HEK293 (cell line): ENCODE data around the gene NBPF3.

Experiments
- CTCF ChIA-PET: fragments of 350-600 bp; formaldehyde crosslinking; extraction: SDS; loops from one replicate; lab custom pipeline; 2021; ENCODE audit warnings: antibody characterized with exemption; lab: Yijun Ruan, JAX
- POLR2A ChIA-PET: fragments of 300-600 bp; formaldehyde crosslinking; extraction: SDS; loops from one replicate; lab custom pipeline; 2020; ENCODE audit warnings: antibody characterized with exemption, inconsistent platforms; lab: Yijun Ruan, JAX
- H3K27ac ChIP-seq: fragments of 200-500 bp; sonication (Bioruptor generic); 2 replicates; pipeline ENCODE4 v1.5.1; 2014; ENCODE audit warnings: low read depth, low read length, control low read depth, inconsistent platforms; ENCODE audit errors: extremely low read depth
- H3K36me3 ChIP-seq, 2 experiments: fragments of 200-500 bp in 1 of 2; sonication (Bioruptor generic) in 1 of 2; 1 replicate in 1 of 2; 2 replicates in 1 of 2; pipeline ENCODE4 v1.5.1; 2014 to 2017; ENCODE audit warnings: inconsistent platforms in 2 of 2, low read length in 2 of 2; ENCODE audit not compliant: control insufficient read depth in 2 of 2, insufficient read depth in 1 of 2
- H3K4me1 ChIP-seq: fragments of 200-500 bp; sonication (Bioruptor generic); 2 replicates; pipeline ENCODE4 v1.5.1; 2014; ENCODE audit warnings: mild to moderate bottlenecking, low read length, inconsistent platforms; ENCODE audit not compliant: control insufficient read depth, insufficient read depth
- H3K4me3 ChIP-seq: 2 replicates; pipeline ENCODE4 v1.5.1; 2011; ENCODE audit warnings: low read depth, mild to moderate bottlenecking, control low read depth, low read length, moderate library complexity
- H3K9me3 ChIP-seq: fragments of 200-500 bp; sonication (Bioruptor generic); 2 replicates; pipeline ENCODE4 v1.5.1; 2014; ENCODE audit warnings: low read depth, low read length, inconsistent platforms; ENCODE audit not compliant: control insufficient read depth, insufficient read depth
- KLF10 ChIP-seq: fragments of 450-650 bp; IDR thresholded peaks from 2 replicates; pipeline ENCODE4 v1.5.1; 2018; ENCODE audit warnings: missing biosample characterization, mild to moderate bottlenecking, missing genetic modification characterization
- SCRT1 ChIP-seq: fragments of 450-650 bp; formaldehyde crosslinking; IDR thresholded peaks from 2 replicates; pipeline ENCODE4 v1.5.1; 2016; ENCODE audit warnings: missing biosample characterization, missing genetic modification characterization, borderline replicate concordance
- TRIM28 ChIP-seq: IDR thresholded peaks from 2 replicates; pipeline ENCODE4 v1.6.1; 2011; ENCODE audit warnings: low read length, control low read depth, borderline replicate concordance
- ZIC2 ChIP-seq: fragments of 450-650 bp; formaldehyde crosslinking; IDR thresholded peaks from 2 replicates; pipeline ENCODE4 v1.5.1; 2016; ENCODE audit warnings: missing biosample characterization, missing genetic modification characterization
- ZNF138 ChIP-seq: fragments of 450-650 bp; formaldehyde crosslinking; IDR thresholded peaks from 2 replicates; pipeline ENCODE4 v1.5.1; 2016; ENCODE audit warnings: missing biosample characterization, missing genetic modification characterization, borderline replicate concordance
- ZNF302 ChIP-seq: fragments of 450-650 bp; formaldehyde crosslinking; IDR thresholded peaks from 2 replicates; pipeline ENCODE4 v1.5.1; 2016; ENCODE audit warnings: missing biosample characterization, missing genetic modification characterization, low read depth
- ZNF354C ChIP-seq: fragments of 450-650 bp; formaldehyde crosslinking; IDR thresholded peaks from 2 replicates; pipeline ENCODE4 v1.5.1; 2016; ENCODE audit warnings: missing biosample characterization, missing genetic modification characterization, low read depth, borderline replicate concordance
- ZNF510 ChIP-seq: fragments of 450-650 bp; formaldehyde crosslinking; IDR thresholded peaks from 2 replicates; pipeline ENCODE4 v1.5.1; 2018; ENCODE audit warnings: mild to moderate bottlenecking, missing genetic modification characterization, missing biosample characterization; ENCODE audit not compliant: insufficient replicate concordance
- ZNF530 ChIP-seq: fragments of 450-650 bp; formaldehyde crosslinking; IDR thresholded peaks from 2 replicates; pipeline ENCODE4 v1.5.1; 2016; ENCODE audit warnings: low read depth, missing biosample characterization, missing genetic modification characterization
- ZSCAN16 ChIP-seq: fragments of 450-650 bp; formaldehyde crosslinking; IDR thresholded peaks from 2 replicates; pipeline ENCODE4 v1.5.1; 2016; ENCODE audit warnings: missing biosample characterization, missing genetic modification characterization
- TF ChIP-seq, protein P1 (sequence below): fragments of 450-650 bp; formaldehyde crosslinking; IDR thresholded peaks from 2 replicates; pipeline ENCODE4 v1.5.1; 2016; ENCODE audit warnings: missing biosample characterization, missing genetic modification characterization, borderline replicate concordance
- TF ChIP-seq, protein P2 (sequence below): fragments of 450-650 bp; formaldehyde crosslinking; IDR thresholded peaks from 2 replicates; pipeline ENCODE4 v1.5.1; 2016; ENCODE audit warnings: missing biosample characterization, missing genetic modification characterization
- TF ChIP-seq, protein P3 (sequence below): fragments of 450-650 bp; formaldehyde crosslinking; IDR thresholded peaks from 2 replicates; pipeline ENCODE4 v1.5.1; 2016; ENCODE audit warnings: missing biosample characterization, missing genetic modification characterization
- TF ChIP-seq, protein P4 (sequence below): fragments of 450-650 bp; formaldehyde crosslinking; IDR thresholded peaks from 2 replicates; pipeline ENCODE4 v1.5.1; 2016; ENCODE audit warnings: missing biosample characterization, missing genetic modification characterization

Gene NBPF3

DNA sequence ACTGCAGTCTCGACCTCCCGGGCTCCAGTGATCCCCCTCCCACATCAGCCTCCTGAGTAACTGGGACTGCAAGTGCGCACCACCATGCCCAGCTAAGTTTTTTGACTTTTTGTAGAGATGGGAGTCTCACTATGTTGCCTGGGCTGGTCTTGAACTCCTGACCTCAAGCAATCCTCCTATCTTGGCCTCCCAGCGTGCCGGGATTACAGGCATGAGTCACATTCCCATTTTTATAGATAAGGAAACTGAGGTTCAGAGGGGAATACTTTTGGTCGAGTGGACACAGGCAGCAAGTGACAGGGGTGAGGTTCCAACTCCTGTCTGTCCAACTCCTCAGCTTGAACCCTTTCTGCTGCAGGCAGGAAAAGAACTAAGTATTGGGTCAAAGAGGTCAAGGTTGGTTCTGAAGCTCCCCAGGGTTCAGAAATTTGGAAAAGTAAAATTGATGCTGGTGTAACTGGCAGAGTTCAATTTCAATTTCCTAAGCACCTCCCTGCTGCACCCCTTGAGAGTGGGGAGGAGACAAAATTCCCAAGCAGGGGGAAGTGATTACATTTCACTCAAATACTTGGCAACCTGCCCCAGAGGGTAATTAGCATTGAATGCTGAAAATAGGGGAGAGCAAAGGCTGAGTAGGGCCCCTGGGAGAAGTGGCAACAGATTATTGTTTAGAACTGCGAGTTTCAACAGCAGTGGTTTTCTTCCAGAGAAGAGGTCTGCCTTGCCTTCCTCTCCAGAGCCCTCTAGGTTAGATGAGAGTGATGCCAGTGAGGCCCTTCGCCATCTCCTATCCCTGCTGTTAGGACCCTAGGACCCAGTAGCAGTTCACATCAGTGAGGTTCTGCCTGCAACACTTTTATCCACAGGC is 51.8 kb downstream of the NBPF3 start (continued):
- TF ChIP-seq, protein P1, sequence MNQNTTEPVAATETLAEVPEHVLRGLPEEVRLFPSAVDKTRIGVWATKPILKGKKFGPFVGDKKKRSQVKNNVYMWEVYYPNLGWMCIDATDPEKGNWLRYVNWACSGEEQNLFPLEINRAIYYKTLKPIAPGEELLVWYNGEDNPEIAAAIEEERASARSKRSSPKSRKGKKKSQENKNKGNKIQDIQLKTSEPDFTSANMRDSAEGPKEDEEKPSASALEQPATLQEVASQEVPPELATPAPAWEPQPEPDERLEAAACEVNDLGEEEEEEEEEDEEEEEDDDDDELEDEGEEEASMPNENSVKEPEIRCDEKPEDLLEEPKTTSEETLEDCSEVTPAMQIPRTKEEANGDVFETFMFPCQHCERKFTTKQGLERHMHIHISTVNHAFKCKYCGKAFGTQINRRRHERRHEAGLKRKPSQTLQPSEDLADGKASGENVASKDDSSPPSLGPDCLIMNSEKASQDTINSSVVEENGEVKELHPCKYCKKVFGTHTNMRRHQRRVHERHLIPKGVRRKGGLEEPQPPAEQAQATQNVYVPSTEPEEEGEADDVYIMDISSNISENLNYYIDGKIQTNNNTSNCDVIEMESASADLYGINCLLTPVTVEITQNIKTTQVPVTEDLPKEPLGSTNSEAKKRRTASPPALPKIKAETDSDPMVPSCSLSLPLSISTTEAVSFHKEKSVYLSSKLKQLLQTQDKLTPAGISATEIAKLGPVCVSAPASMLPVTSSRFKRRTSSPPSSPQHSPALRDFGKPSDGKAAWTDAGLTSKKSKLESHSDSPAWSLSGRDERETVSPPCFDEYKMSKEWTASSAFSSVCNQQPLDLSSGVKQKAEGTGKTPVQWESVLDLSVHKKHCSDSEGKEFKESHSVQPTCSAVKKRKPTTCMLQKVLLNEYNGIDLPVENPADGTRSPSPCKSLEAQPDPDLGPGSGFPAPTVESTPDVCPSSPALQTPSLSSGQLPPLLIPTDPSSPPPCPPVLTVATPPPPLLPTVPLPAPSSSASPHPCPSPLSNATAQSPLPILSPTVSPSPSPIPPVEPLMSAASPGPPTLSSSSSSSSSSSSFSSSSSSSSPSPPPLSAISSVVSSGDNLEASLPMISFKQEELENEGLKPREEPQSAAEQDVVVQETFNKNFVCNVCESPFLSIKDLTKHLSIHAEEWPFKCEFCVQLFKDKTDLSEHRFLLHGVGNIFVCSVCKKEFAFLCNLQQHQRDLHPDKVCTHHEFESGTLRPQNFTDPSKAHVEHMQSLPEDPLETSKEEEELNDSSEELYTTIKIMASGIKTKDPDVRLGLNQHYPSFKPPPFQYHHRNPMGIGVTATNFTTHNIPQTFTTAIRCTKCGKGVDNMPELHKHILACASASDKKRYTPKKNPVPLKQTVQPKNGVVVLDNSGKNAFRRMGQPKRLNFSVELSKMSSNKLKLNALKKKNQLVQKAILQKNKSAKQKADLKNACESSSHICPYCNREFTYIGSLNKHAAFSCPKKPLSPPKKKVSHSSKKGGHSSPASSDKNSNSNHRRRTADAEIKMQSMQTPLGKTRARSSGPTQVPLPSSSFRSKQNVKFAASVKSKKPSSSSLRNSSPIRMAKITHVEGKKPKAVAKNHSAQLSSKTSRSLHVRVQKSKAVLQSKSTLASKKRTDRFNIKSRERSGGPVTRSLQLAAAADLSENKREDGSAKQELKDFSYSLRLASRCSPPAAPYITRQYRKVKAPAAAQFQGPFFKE = no peak
- no peak for TF ChIP-seq ZNF302 (tag by site-specific recombination)
- TF ChIP-seq, protein P2, sequence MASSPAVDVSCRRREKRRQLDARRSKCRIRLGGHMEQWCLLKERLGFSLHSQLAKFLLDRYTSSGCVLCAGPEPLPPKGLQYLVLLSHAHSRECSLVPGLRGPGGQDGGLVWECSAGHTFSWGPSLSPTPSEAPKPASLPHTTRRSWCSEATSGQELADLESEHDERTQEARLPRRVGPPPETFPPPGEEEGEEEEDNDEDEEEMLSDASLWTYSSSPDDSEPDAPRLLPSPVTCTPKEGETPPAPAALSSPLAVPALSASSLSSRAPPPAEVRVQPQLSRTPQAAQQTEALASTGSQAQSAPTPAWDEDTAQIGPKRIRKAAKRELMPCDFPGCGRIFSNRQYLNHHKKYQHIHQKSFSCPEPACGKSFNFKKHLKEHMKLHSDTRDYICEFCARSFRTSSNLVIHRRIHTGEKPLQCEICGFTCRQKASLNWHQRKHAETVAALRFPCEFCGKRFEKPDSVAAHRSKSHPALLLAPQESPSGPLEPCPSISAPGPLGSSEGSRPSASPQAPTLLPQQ (tag by site-specific recombination) = 0 out of 2 replicates have a peak, but pooled peaks have one; percentile 23
- TF ChIP-seq, all 188 proteins: peak for 28

DNA sequence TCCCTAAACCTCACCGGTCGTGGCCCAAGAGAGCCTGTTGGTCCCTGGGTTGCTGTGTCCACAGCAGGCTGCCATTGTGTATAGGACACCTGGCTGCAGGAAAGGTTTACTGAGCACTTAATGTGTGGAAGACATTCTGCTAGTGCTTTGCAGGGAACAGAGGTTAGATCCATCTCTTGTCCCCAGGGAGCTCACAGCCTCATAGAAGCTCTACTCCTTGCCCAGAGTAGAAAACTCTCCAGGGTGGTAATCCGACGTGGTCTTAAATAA is 52.4 kb downstream of the NBPF3 start:
- POLR2A ChIA-PET = no interaction called here
- Histone ChIP-seq H3K27ac (no peak overlapping the region), H3K4me1 (peaks cover 8% of the 10 kb centered on the region; the same call in 1 of the 2 replicates), H3K4me3 (no peak overlapping the region), H3K9me3 (no peaks in the 10 kb centered on the region), H3K36me3 (no peaks in the 10 kb centered on the region)
- CTCF ChIA-PET = no interaction called here
- no peak for TF ChIP-seq ZNF138 (tag by site-specific recombination)
- TF ChIP-seq TRIM28 = no peak
- 0 out of 2 replicates have a peak, but pooled peaks have one; percentile 6 for TF ChIP-seq SCRT1 (tag by site-specific recombination)
- no peak for TF ChIP-seq KLF10
- TF ChIP-seq ZNF530 (tag by site-specific recombination) = no peak
- TF ChIP-seq, protein P3, sequence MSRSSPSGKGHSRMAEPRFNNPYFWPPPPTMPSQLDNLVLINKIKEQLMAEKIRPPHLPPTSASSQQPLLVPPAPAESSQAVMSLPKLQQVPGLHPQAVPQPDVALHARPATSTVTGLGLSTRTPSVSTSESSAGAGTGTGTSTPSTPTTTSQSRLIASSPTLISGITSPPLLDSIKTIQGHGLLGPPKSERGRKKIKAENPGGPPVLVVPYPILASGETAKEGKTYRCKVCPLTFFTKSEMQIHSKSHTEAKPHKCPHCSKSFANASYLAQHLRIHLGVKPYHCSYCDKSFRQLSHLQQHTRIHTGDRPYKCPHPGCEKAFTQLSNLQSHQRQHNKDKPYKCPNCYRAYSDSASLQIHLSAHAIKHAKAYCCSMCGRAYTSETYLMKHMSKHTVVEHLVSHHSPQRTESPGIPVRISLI (tag by site-specific recombination) = no peak
- no peak for TF ChIP-seq ZNF354C (tag by site-specific recombination)
- TF ChIP-seq ZIC2 (tag by site-specific recombination) = peak; percentile 35; the same call in 1 of the 2 replicates
- TF ChIP-seq, protein P4, sequence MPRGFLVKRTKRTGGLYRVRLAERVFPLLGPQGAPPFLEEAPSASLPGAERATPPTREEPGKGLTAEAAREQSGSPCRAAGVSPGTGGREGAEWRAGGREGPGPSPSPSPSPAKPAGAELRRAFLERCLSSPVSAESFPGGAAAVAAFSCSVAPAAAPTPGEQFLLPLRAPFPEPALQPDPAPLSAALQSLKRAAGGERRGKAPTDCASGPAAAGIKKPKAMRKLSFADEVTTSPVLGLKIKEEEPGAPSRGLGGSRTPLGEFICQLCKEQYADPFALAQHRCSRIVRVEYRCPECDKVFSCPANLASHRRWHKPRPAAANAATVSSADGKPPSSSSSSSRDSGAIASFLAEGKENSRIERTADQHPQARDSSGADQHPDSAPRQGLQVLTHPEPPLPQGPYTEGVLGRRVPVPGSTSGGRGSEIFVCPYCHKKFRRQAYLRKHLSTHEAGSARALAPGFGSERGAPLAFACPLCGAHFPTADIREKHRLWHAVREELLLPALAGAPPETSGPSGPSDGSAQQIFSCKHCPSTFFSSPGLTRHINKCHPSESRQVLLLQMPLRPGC = no peak
- peak; percentile 90 for TF ChIP-seq ZSCAN16 (tag by site-specific recombination)
- TF ChIP-seq ZNF510 (tag by site-specific recombination) = no peak
